NCI-H82 treated with DMSO at 0.1 percent for 48 hours (cell line): ENCODE measurements around the gene NSUN6.
A peak's percentile ranks its signal among the peaks of the same experiment; 100 is the strongest.

ENCODE experiments used
- DNase-seq: peaks from one replicate; lab custom pipeline; 2025; ENCODE audit not compliant: unreplicated experiment; lab: John Stamatoyannopoulos, UW

The NSUN6 gene

GRCh38 chr10:18651324-18652007 lies at the start of gene NSUN6:
TSS of gene NSUN6 (minus strand) at chr10:18651587. CDS start at chr10:18651203, 384 bp downstream.
- peak; percentile 34 for DNase-seq

- DNase-seq: no peak
Measured at GRCh38 chr10:18699849-18700840, 48.8 kb upstream of the NSUN6 start.

GRCh38 chr10:18690541-18690940 lies 39.2 kb upstream of the NSUN6 start:
- no peak for DNase-seq

GRCh38 chr10:18689498-18689897 lies 38.1 kb upstream of the NSUN6 start:
- peak; percentile 21 for DNase-seq

- no peak for DNase-seq
Measured at GRCh38 chr10:18687706-18688105, 36.3 kb upstream of the NSUN6 start.

GRCh38 chr10:18687195-18687594 lies 35.8 kb upstream of the NSUN6 start:
- DNase-seq: no peak

- DNase-seq: no peak
Measured at GRCh38 chr10:18685555-18685954, 34.2 kb upstream of the NSUN6 start.

- DNase-seq: no peak
Measured at GRCh38 chr10:18684953-18685352, 33.6 kb upstream of the NSUN6 start.

- DNase-seq: no peak
Measured at GRCh38 chr10:18684416-18684815, 33.0 kb upstream of the NSUN6 start.

GRCh38 chr10:18683427-18683826 lies 32.0 kb upstream of the NSUN6 start:
- no peak for DNase-seq

- DNase-seq: no peak
Measured at GRCh38 chr10:18681971-18682411, 30.6 kb upstream of the NSUN6 start.

- DNase-seq: no peak
Measured at GRCh38 chr10:18681366-18681765, 30.0 kb upstream of the NSUN6 start.

GRCh38 chr10:18680754-18681153 lies 29.4 kb upstream of the NSUN6 start:
- no peak for DNase-seq

- no peak for DNase-seq
Measured at GRCh38 chr10:18675086-18675801, 23.9 kb upstream of the NSUN6 start.

- DNase-seq: no peak
Measured at GRCh38 chr10:18668026-18668425, 16.6 kb upstream of the NSUN6 start.

- DNase-seq: no peak
Measured at GRCh38 chr10:18666810-18667209, 15.4 kb upstream of the NSUN6 start.

- DNase-seq: no peak
Measured at GRCh38 chr10:18665815-18666558, 14.6 kb upstream of the NSUN6 start.

- DNase-seq: no peak
Measured at GRCh38 chr10:18664841-18665478, 13.6 kb upstream of the NSUN6 start.

- DNase-seq: no peak
Measured at GRCh38 chr10:18660816-18661431, 9.5 kb upstream of the NSUN6 start.
